Activated CD4-positive, alpha-beta T cell treated with anti-CD3 and anti-CD28 coated beads for 48 hours (primary cell): ENCODE results near the gene DCTN4.
A peak's percentile ranks its signal among the peaks of the same experiment; 100 is the strongest.
"Not testable (repeated sequence)": the region's sequence is repeated elsewhere in the genome, so short reads cannot be mapped to it uniquely, and the experiment has no call there.

Experiments
- DNase-seq: peaks from one replicate; pipeline ENCODE4 v3.0.0-alpha.2; 2020

The DCTN4 gene

GRCh38 chr5:150758531-150759333 is at the start of gene DCTN4:
Gene DCTN4, minus strand, starts transcription at chr5:150759017. Its CDS starts 24 bp downstream, at chr5:150758993.
- peak; percentile 96 for DNase-seq

- no peak for DNase-seq
Observed at GRCh38 chr5:150804388-150804787, 45.6 kb upstream of the DCTN4 start.

DNA sequence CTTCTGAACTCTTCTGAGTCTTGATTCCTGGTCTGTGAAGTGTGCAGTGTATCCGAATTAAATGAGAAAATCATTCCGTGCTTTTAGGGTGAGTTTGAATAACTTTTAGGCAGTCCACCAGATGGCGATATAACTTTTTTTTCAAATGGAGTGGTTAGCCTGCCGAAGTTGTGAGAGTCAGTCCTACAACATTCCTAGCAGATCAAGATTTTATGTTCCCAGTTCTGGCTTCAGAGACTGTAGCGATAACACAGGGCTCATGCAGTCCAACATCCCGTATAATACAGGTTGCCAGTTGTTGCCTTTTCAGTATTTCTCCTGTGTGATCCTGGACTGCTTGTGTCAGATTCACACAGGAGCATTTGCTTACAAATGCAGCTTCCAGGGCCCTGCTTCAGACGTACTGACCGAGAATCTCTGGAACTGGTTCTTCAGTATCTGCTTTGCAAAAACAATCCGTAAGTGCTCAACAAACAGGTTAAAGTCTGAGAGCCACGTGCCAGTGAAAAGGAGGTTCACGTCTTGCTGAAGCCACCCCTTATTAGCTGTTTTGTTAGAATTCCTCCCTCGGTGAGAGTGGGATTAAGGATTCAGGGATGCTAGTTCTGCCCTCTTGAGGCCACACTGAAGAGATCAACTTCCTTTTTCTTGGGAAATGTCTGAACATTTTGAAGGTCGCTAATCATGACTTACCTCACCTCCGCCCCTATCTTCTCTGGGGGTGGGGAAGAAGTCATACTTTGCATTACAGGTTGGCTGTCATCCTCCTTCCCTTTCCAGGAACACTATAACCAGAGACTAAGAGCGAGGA is 42.5 kb upstream of the DCTN4 start:
- DNase-seq: no peak

- DNase-seq: no peak
Observed at GRCh38 chr5:150797384-150797783, 38.6 kb upstream of the DCTN4 start.

- DNase-seq: no peak
Observed at GRCh38 chr5:150794927-150795326, 36.1 kb upstream of the DCTN4 start.

DNA sequence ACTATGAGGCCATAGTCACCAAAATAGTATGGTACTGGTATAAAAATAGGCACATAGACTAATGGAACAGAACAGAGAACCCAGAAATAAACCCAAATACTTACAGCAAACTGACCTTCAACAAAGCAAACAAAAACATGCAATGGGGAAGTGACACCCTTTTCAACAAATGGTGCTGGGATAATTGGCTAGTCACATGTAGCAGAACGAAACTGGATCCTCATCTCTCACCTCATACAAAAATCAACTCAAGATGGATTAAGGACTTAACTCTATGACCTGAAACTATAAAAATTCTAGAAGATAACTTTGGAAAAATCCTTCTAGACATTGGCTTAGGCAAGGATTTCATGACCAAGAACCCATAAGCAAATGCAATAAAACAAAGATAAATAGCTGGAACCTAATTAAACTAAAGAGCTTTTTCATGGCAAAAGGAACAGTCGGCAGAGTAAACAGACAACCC is 34.6 kb upstream of the DCTN4 start:
- DNase-seq: not testable (repeated sequence)

- no peak for DNase-seq
Observed at GRCh38 chr5:150791536-150791935, 32.7 kb upstream of the DCTN4 start.

GRCh38 chr5:150789943-150790611 is 31.3 kb upstream of the DCTN4 start:
- DNase-seq: peak; percentile 83

- no peak for DNase-seq
Observed at GRCh38 chr5:150789450-150789849, 30.6 kb upstream of the DCTN4 start.

- no peak for DNase-seq
Observed at GRCh38 chr5:150788977-150789376, 30.2 kb upstream of the DCTN4 start.

DNA sequence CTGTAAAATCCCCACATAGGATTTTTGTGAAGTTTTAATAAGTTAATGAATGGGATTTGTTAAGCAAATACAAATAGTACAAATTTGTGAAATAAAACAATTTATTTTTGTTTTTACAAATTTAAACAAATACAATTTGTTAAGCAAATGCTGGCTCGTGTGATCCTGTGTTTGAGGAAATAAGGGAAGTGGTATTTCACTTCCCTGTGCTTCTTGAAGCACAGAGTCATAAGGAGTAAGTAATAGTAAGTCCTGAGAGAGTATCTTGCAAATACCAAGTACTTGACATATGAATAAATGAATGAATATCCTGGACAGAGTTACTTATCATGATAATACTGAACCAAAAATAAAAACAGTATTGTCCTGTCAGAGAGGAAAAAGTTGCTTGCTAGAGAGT is 28.8 kb upstream of the DCTN4 start:
- no peak for DNase-seq

GRCh38 chr5:150786876-150787275 is 28.1 kb upstream of the DCTN4 start:
- no peak for DNase-seq

DNA sequence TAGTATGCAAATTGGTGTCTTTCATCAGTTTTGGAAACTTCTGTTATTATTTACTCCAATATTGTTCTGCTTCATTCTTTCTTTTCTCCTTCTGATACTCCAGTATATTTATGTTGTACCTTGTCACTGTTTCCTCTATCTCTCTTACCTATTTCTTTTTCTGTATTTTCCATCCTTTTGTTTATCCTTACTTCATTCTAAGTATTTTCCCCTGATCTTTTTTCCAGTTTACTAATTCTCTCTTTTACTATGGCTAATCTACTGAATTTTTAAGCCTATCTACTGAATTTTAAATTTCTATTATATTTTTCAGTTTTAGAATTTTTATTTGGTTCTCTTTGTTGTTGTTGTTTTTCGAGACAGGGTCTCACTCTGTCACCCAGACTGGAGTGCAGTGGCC is 27.1 kb upstream of the DCTN4 start:
- no peak for DNase-seq

- peak; percentile 73 for DNase-seq
Observed at GRCh38 chr5:150783422-150783928, 24.7 kb upstream of the DCTN4 start.

- DNase-seq: no peak
Observed at GRCh38 chr5:150782850-150783249, 24.0 kb upstream of the DCTN4 start.

- DNase-seq: no peak
Observed at GRCh38 chr5:150781706-150782614, 23.1 kb upstream of the DCTN4 start.

- DNase-seq: no peak
Observed at GRCh38 chr5:150780816-150781221, 22.0 kb upstream of the DCTN4 start.

DNA sequence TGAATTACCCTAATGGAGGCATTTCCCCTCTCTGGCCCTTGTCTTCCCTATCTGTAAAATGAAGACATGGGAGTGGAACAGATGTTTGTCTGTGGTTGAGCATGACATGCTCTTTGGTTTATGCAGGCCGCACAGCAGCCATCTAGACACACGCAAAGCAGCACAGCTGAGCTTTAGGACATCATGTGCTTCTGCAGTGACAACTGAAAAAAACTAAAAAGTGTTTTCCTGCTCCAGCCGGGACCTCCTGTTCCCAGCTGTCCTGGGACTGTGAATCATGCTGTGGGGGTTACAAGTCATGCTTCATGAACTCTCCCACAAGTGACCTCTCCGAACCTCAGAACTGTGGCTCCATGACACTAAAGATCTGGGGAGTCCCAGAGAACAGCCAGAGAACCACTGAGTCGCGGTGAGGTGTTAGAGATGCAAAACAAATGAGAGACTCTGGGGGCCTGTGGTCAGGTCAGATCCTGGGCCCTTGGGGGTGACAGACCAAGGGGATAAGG is 21.4 kb upstream of the DCTN4 start:
- DNase-seq: peak; percentile 53

GRCh38 chr5:150779397-150780186 is 20.8 kb upstream of the DCTN4 start:
- DNase-seq: no peak

GRCh38 chr5:150778517-150779396 is 19.9 kb upstream of the DCTN4 start, which contains the start of gene SMIM3:
Gene SMIM3, plus strand, starts transcription at chr5:150778757. Its CDS starts 16,684 bp downstream, at chr5:150795441.
- peak; percentile 82 for DNase-seq
